Mucosa of descending colon (tissue), 3 donors: ENCODE results near the gene EXOC6B. TPM values are rescaled to one million over a fixed set of nuclear protein-coding genes. Genes with fewer than 3 reads are reported as not detected.

Experiments used
- ATAC-seq: fragments of 200-7000 bp; cut with Tn5 transposase; one replicate; pipeline ENCODE4 v1.9.1; 2020; ENCODE audit warnings: mild to moderate bottlenecking, moderate library complexity
- DNase-seq, 3 donors: peaks; one replicate each; pipeline ENCODE4 v3.0.0-alpha.2; 2020
- H3K36me3 ChIP-seq: fragments of 200-600 bp; one replicate; pipeline ENCODE4 v1.8.0; 2021; ENCODE audit warnings: low read depth, mild to moderate bottlenecking
- H3K4me1 ChIP-seq: fragments of 200-600 bp; one replicate; pipeline ENCODE4 v1.8.0; 2021; ENCODE audit warnings: low read depth, mild to moderate bottlenecking
- H3K4me3 ChIP-seq: fragments of 200-600 bp; one replicate; pipeline ENCODE4 v1.8.0; 2021; ENCODE audit warnings: mild to moderate bottlenecking
- H3K9me3 ChIP-seq: fragments of 200-600 bp; one replicate; pipeline ENCODE4 v1.8.0; 2021; ENCODE audit warnings: mild to moderate bottlenecking
- intact Hi-C, 2 donors: fragments of 100-400 bp; cut with DNase I in 1 of 2; cut with micrococcal nuclease in 1 of 2; formaldehyde crosslinking; loops; one replicate each; pipeline versions ENCODE4 v1.11.0 to v1.11.1; 2022; cut with DNase I, micrococcal nuclease
- total RNA-seq, 3 donors: library from RNA; stranded (reverse); fragmentation: NEBNext Ultra II Directional in 2 of 3; extraction: Animal tissue kit (Norgen Biotek cat#: 25700) in 2 of 3; gene quantifications; one replicate each; pipeline versions ENCODE4 v1.2.1 to v1.2.4, GENCODE V29; 2021 to 2023
- TF ChIP-seq, protein P1 (sequence below): fragments of 200-600 bp; IDR thresholded peaks from one replicate; pipeline ENCODE4 v1.8.0; 2022; ENCODE audit warnings: antibody characterized with exemption, mild to moderate bottlenecking
- donor health status: DM: no; HTN: no; CAD: no; lungs with moderate emphysema.
- donor health status: DM: no; HTN: no; CAD: no.
- donor health status: DM: no; HTN: yes; CAD: no.

Gene EXOC6B
- total RNA-seq, 3 donors from 2014 or later = 19.4 to 52.4 (median 28.8) TPM

- no peak overlapping the region for H3K4me3 ChIP-seq
- TF ChIP-seq, protein P1, sequence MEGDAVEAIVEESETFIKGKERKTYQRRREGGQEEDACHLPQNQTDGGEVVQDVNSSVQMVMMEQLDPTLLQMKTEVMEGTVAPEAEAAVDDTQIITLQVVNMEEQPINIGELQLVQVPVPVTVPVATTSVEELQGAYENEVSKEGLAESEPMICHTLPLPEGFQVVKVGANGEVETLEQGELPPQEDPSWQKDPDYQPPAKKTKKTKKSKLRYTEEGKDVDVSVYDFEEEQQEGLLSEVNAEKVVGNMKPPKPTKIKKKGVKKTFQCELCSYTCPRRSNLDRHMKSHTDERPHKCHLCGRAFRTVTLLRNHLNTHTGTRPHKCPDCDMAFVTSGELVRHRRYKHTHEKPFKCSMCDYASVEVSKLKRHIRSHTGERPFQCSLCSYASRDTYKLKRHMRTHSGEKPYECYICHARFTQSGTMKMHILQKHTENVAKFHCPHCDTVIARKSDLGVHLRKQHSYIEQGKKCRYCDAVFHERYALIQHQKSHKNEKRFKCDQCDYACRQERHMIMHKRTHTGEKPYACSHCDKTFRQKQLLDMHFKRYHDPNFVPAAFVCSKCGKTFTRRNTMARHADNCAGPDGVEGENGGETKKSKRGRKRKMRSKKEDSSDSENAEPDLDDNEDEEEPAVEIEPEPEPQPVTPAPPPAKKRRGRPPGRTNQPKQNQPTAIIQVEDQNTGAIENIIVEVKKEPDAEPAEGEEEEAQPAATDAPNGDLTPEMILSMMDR = no peak
- H3K36me3 ChIP-seq = no peaks in the 10 kb centered on the region
- no peak for ATAC-seq
- peaks cover 20% of the 10 kb centered on the region for H3K4me1 ChIP-seq
- intact Hi-C loops = no loop called here
- no peaks in the 10 kb centered on the region for H3K9me3 ChIP-seq
- no peak for DNase-seq
These were observed 690.6 kb downstream of the EXOC6B start for GRCh38 chr2:72134997-72135800.

- intact Hi-C loops = no loop called here
- no peak for DNase-seq
- TF ChIP-seq, protein P1 = no peak
- H3K4me1 ChIP-seq = peaks cover 20% of the 10 kb centered on the region
- H3K9me3 ChIP-seq = no peaks in the 10 kb centered on the region
- H3K4me3 ChIP-seq = no peak overlapping the region
- no peaks in the 10 kb centered on the region for H3K36me3 ChIP-seq
- ATAC-seq = no peak
These were observed 691.3 kb downstream of the EXOC6B start for GRCh38 chr2:72134408-72134996.

- H3K4me3 ChIP-seq = no peak overlapping the region
- ATAC-seq (no peak), DNase-seq (no peak)
- no peaks in the 10 kb centered on the region for H3K9me3 ChIP-seq
- H3K36me3 ChIP-seq = no peaks in the 10 kb centered on the region
- intact Hi-C loops = no loop called here
- peaks cover 14% of the 10 kb centered on the region for H3K4me1 ChIP-seq
- TF ChIP-seq, protein P1 = no peak
These were observed 692.0 kb downstream of the EXOC6B start for GRCh38 chr2:72133721-72134407.

- DNase-seq (no peak), ATAC-seq (no peak)
- TF ChIP-seq, protein P1 = no peak
- H3K9me3 ChIP-seq = no peaks in the 10 kb centered on the region
- no peaks in the 10 kb centered on the region for H3K36me3 ChIP-seq
- peaks cover 6% of the 10 kb centered on the region for H3K4me1 ChIP-seq
- no peak overlapping the region for H3K4me3 ChIP-seq
- intact Hi-C loops = no loop called here
These were observed 692.7 kb downstream of the EXOC6B start for GRCh38 chr2:72132981-72133720.
